Stimulated activated CD4-positive, alpha-beta T cell treated with anti-CD3 and anti-CD28 coated beads, Interleukin-2, amount 100 ng/mL, for 24 hours (primary cell): ENCODE data around the gene ZNF221.

Source experiments
- DNase-seq, 2 donors: peaks; one replicate each; pipeline ENCODE4 v3.0.0-alpha.2; 2020

The ZNF221 gene

DNA sequence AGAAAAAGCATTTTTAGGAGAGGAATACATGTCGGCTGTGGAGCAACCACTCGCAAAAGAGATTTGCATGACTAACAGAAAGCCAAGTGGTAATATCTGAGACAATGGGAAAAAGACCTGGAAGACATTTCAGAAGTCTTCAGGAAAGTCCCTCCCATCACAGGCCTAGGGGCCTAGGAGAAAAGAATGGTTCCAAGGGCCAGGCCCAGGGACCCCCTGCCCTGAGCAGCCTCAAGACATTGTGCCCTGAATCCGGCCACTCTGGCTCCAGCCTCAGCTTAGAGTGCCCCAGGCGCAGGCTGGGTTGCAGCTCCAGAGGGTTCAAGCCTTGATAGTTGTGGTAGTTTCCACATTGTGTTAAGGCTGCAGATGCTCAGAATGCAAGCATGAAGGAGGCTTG lies 9.4 kb downstream of the ZNF221 start:
- no peak for DNase-seq

DNA sequence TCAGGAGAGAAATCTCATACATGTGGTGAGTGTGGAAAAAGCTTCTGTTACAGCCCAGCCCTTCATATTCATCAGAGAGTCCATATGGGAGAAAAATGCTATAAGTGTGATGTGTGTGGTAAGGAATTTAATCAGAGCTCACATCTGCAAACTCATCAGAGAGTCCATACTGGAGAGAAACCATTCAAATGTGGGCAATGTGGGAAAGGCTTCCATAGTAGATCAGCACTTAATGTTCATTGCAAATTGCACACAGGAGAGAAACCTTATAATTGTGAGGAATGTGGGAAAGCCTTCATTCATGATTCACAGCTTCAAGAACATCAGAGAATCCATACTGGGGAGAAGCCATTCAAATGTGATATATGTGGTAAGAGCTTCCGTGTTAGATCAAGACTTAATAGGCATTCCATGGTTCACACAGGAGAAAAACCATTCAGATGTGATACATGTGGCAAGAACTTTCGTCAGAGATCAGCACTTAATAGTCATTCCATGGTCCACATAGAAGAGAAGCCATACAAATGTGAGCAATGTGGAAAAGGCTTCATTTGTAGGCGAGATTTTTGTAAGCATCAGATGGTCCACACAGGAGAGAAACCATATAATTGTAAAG lies 15.2 kb downstream of the ZNF221 start:
- DNase-seq, result no peak

DNA sequence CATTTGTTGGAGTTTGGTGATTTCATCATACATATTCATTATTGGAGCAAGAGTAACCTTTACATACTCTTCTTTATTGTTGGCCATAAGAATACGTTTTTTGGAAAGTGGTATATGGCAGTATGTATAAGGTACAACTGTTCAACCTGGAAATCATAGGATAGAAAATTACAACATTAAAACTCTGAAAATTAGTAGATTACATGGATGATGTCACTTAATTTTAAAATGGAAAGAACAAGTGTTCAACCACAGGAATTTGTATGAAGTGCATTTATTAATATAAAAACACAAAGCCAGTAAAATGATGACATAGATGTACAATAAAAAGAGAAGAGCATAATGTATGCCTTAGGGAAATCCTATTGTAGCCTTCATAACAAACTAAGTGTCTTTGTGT lies 25.7 kb downstream of the ZNF221 start:
- no peak for DNase-seq

DNA sequence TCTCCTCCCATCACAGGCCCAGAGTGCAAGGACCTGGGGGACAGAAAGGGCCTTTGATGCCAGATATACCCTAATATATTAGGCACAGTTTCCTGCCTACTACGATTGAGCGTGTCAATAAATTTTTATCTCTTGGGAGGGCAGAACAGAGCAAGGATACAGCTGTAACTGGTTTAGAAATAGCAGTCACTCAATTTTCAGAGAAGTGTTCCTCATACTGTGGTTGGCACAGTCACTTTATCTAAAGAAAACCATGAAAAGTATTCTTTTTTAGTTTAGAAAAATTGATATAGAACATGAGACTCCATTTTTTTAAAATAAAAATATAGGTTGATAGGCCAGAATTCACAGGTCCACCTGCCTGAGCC lies 32.5 kb downstream of the ZNF221 start:
- no peak for DNase-seq

DNA sequence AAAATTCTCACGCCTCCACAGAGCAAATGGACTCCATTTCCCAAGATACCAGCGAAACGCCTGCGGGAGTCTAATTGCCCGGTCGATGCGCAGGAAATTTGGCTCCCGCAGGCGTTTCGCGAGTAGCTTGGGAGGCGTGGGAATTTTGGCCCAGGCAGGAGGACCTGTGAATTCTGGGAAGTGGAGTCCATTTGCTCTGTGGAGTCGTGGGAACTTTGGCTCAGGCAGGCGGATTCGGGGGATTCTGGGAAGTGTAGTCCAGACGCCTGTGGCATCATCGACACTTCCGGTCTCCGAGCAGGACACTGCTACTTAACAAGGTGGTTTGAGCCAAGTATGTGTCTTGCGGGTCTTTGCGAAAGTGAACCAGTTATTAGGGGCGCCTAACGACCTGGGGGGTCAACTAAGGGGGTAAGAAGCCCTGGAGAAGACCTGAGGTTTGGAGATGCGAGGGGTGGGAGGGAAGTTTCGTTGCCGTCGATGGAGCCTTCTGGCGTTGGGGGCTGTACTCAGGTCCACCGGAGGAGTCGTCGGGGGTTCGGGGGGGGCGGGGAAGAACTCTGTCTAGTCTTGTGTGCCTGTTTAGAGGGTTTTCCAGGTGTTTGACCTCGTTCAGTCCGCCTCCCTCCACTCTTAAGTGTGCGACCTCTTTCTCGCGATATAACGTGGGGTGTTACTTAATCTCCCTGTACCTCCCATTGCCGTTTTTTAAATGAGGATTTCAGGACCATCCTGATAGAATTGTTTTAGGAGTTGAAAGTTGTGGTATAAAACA lies 33.1 kb downstream of the ZNF221 start, which contains the start of gene ZNF155:
TSS of gene ZNF155 (plus strand) at position 277 of the 775 bp plus-strand sequence. CDS start 4,356 bp downstream, outside the sequence.
- DNase-seq, result peak; percentile 68 to 76

DNA sequence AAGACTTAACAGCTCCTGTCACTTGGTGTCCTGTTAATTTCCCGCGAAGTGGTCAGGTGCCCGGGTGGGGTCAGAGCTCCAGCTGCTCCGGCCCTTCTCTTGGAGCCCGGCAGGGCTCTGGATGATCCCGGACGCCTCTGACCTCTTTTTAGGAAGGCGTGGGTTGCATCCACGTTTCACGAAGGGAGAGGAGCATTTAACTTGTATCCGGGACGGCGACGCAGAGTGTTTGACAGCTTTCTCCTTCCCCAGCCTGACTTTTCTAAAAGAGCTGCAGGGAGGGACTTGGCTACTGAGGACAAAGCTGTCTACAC lies 33.6 kb downstream of the ZNF221 start:
- DNase-seq, result peak in 1 of 2 donors; percentile 17

DNA sequence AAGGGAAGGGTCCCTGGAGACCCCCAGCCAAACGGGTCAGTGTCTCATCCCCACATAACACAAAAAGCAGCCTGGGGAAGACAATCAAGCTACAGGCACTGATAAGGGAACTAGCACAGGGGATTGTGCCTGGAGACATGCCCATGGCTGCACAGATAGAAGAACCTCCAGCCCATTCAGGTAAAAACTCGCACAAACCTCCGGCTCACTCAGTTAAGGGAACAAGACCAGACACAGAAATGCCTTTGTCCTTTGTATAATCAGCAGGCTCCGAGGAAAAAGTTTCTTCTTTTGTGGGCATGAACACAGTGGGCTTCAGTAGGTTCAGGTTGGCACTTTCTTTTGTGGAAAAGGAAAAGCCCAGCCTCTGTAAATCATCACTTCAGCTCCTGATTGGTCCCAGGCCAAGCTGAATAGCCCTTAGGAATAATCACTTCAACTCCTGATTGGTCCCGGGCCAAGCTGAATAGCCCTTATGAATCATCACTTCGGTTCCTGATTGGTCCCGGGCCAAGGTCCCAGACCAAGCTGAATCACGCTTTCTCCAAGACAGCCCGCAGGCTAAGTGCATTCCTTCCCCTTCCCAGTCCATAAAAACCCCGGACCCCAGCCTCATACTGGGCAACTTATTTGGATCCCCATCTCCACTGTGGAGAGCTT lies 46.7 kb downstream of the ZNF221 start:
- no peak for DNase-seq

DNA sequence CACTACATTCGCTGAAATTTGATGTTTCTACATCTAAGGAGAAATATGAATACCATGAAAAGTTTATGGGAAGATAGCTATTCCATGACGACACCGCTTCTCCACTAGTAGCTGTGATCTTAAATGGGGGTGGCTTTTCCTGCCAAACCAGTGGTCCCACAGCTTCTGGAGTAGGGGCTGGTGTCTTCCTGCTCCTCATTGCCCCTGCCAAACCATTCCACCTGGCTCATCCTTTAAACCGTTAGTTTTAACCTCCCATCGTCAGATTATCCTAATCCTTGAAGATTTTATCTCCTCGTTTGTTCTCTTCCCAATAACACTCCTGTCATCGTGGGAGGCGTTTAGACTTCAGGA lies 51.2 kb downstream of the ZNF221 start:
- DNase-seq, result no peak

DNA sequence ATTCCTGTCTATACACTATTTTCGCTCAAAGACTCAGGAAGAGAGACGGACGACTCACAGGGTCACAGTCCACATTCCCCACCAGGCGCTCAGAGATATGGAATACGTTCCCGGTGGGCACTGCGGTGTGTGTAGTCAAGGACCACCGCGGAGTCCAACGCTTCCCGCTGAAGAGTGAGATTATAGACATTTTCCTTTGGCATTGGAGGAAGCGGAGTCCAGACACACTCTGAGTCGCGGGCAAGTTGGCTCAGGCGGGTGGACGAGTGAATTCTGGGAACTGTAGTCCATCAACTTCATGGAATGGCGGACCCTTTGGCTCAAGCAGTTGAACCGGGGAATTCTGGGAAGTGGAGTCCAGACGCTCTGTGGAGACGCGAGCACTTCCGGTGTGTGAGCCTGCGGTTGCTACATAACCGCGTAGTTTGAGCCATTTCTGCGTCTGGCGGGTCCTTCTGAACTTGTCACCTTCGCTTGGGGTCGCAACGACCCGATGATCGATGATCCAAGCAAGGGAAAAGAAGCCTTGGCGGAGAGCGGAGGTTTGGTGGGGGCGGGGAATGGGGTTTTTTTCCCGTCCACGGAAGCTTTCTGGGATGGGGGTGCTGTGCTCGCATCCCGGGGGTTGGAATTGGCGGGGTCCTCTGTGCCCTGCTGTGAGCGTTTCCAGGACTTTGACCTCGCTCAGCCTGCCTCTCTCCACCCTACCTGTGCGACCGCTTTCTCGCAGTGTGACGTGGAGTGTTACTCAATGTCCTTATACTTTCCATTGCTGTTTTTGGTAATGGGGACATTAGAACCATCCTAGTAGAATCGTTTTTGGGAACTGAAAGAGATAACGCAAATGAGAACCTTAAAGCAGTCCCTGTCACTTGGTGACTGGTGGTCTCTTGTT lies 51.8 kb downstream of the ZNF221 start, which contains the start of gene ZNF230:
TSS of gene ZNF230 (plus strand) at position 392 of the 895 bp plus-strand sequence. CDS start 4,122 bp downstream, outside the sequence.
- peak; percentile 78 to 81 for DNase-seq

DNA sequence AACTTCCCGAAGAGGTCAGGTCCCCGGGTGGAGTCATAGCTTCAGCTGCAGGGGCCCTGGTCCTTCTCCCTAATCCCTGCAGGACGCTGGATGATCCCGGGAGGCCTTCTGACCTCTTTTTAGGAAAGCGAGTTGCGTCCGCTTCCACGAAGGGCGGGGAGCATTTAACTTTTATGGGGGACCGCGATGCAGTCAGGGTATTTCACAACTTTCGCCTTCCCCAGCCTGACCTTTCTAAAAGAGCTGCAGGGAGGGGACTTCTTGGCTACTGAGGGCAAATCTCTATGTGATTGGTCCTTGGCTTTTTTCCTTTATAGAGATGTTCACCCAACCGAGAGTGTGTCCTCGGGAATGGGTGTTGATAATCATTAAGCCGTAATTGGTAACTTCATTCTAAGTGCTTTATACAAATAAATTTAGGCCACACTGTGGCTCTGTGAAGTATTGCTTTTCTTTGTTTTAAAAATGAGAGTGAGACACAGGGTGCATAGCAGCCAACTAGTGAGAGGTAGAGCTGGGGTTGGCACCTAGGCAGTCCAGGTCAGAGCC lies 52.5 kb downstream of the ZNF221 start:
- peak in 1 of 2 donors; percentile 19 for DNase-seq

DNA sequence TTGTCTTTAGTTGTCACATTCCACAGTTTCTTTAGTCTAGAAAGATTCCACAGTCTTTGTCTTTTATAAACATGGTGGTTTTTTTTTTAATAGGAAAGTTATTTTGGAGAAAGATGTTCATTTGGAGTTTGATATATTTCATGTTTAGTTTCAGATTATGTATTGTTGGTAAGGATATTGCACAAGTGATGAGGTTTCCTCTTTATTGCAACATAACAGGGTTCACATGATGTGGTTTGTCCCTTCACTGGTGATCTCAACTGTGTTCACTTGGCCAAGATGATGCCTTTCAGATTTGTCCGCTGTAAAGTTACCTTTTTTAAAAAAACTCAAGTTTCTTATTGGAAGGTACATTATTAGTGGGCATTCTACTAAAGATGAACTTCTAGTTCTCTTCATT lies 54.9 kb downstream of the ZNF221 start:
- no peak for DNase-seq

DNA sequence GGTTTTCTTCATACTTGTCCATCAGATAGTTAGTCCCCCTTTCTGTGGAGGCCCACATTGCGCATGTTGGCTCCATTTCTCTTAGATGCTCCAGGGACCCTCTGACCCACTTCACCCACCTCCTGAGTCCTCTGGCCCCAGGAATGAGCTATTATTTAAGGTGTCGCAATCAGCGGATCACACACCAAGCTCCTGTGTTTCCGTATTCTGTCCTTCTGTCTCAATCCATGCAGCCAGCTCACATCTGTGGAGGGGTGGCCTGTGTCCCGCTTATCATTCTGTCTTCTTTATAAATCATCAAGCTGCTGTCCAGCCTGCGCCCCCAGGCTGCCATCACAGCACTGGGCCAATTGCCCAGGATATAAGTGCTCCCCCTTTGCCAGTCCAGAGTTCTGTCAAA lies 56.4 kb downstream of the ZNF221 start:
- DNase-seq, result no peak

DNA sequence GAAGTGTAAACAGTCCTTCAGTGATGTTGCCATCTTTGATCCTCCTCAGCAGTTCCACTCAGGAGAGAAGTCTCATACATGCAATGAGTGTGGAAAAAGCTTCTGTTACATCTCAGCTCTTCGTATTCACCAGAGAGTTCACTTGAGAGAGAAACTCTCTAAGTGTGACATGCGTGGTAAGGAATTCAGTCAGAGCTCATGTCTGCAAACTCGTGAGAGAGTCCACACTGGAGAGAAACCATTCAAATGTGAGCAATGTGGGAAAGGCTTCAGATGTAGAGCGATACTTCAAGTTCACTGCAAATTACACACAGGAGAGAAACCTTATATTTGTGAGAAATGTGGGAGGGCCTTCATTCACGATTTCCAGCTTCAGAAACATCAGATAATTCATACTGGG lies 59.4 kb downstream of the ZNF221 start:
- no peak for DNase-seq
